NCI-H2029 treated with DMSO at 0.1 percent for 48 hours (cell line): ENCODE measurements around the gene LCN12.

Experiments used
- DNase-seq: peaks from one replicate; lab custom pipeline; 2025; lab: John Stamatoyannopoulos, UW

Gene LCN12

DNA sequence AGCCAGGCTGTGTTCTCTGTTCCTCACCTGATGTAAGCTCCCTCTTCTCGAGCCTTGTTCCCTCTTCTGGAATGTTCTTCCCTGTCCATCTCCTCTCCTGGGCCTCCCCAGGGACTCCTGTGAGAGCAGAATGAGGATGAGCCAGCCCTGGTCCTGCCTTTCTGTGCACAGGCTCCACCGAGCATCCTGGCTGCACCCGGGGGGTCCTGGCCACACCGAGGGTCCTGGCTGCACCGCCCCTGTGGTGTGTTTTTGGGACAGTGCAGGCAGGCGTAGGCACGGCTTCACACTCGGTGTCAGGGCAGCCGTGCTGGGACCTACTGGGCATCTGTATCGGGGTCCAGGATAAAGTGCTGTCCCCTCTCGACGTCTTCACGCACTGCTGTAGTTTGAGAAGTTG is 25.3 kb upstream of the LCN12 start:
- no peak for DNase-seq

DNA sequence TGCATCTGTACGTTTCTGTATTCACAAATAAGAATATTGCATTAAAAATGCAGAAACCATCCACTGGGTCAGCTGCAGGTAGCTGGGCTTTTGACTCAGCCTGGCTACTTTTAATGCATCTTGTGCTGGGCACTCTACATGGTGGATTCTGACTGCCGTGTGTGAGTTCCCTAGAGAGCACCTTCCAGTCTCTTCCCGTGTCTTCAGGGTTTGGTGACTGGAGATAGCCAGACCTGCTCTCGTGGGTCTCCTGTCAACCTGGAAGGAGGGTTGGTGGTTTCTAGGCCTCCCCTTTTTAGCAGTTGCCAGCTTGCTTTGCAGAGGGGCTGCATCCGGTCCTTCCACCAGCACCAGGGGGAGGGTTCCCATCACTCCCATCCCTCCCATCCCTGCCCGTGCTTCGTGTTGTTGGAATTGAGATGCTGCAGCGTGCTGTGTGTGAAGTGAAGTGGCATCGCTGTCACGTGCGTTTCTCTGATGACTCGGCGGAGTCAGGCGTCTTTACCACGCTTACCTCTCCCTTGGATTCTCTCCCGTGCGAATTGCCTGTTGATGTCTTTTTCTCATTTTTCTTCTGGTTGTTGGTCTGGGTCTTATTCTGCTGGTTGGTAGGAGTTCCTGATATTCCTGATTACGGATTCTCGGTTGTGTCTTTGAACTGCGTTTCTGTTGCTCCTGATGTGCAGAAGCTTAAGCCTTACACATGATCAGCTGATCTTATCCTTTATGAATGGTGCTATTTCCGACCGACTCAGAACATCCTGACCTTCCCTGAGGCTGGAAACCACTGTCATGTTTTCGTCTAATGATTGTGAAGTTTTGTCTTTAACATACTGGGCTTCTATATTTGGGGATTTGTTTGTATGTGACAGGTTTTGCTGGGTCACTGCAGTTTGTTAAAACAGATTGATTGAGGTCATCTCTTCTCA is 24.5 kb upstream of the LCN12 start:
- DNase-seq = no peak

DNA sequence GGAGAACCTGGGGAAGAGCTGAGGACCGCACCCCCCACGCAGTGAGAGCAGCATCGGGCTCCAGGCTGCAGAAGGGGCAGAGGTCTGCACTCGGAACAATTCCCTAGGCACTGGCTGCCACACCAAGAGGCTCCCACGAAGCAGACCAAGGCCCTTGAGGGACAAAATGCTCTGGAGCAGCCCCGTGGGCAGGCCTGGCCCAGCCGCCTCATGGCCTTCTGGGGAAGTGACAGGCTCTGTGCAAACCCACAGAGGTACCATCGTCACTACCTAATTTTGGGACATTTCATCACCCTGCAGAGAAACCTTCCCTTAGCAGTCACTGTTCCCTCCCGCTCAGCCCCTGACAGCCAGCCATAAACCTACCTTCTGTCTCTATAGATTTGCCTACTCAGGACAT is 23.5 kb upstream of the LCN12 start:
- DNase-seq = no peak

DNA sequence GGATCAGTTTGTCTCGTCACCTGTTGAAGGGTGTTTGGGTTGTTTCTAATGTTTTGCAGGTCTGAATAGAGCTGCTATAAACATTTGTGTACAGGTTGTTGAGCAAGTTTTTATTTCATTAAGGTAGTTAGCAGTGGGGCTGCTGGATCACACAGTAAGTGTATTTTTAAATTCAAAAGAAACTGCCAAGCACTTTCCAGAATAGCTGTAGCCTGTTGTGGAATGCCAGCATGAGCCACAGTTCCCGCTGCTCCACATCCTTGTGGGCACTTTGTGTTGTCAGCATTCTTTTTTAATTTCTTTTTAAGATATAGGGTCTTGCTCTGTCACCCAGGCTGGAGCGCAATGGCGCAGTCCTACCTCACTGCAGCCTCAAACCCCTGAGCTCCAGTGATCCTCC is 22.1 kb upstream of the LCN12 start:
- no peak for DNase-seq

DNA sequence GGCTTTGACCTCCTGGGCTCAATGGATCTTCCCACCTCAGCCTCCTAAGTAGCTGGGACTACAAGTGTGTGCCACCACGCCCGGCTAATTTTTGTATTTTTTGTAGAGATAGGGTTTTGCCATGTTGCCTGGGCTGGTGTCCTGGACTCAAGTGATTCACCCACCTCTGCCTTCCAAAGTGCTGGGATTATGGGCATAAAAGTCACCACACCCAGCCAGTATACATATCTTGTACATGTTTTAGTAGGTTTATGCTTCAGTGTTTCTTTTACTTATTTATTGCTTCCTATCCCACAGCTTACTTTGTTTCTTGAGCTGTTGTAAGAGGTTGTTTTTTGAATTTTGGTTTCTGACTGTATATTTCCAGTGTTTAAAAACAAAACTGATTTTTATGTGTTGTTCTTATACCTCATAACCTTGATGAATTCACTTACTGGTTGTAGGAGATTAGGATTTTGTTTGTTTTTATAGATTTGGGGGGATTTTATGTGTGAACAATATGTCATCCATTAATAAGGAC is 20.4 kb upstream of the LCN12 start:
- DNase-seq = no peak

DNA sequence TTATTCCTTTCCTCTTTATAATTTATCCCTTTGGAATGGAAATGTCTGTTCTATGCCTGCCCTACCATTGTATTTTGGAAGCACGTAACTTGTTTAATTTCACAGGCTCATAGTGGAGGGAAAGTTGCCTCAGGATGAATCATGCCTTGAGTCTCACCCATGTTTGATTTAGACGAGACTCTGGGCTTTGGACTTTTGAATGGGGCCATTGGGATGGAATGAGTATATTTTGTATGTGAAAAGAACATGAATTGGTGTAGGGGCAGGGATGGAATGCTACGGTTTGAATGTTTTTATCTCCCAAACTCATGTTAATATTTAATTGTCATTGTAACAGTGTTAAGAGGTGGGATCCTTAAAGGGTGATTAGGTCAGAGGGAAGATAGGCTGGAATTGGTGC is 17.8 kb upstream of the LCN12 start:
- DNase-seq = no peak

DNA sequence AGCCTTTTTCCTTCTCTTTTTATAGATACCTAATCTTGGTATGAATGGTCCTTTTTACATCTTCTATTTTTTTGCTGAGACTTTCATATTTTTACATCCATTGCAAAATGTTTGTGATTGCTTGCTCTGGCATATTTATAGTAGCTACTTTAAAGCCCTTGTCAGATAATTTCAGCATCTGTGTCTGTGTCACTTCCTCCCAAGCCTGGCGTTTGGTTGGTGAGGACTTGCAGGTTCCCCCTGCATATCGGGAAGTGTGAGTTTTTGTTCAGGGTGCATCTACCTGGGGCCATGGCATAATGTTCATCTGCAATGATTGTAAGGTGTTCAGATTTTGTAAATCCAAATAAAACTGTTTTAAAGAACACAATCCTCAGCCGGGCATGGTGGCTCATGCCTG is 16.4 kb upstream of the LCN12 start:
- no peak for DNase-seq

DNA sequence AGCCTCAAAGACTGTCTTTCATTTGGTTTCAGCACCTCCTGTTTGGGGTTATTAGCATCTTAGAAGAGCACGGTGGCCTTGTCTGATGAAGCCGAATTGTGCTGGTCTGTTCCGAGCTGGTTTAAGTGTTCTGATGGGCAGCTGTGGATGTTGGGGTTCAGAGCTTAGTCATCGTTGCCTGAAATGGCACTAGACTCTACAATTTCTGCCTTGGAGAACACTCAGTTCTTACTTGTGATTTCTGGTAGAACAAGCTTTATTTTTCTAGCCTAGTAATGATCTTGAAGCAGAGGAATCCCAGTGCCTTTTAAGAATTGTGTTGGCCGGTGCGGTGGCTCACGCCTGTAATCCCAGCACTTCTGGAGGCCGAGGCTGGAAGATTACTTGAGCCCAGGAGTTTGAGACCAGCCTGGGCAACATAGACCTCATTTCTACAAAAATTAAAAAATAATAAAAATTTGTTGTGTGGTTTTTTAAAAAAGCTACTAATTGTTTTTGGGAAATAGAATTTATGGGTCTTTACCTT is 15.4 kb upstream of the LCN12 start:
- no peak for DNase-seq

DNA sequence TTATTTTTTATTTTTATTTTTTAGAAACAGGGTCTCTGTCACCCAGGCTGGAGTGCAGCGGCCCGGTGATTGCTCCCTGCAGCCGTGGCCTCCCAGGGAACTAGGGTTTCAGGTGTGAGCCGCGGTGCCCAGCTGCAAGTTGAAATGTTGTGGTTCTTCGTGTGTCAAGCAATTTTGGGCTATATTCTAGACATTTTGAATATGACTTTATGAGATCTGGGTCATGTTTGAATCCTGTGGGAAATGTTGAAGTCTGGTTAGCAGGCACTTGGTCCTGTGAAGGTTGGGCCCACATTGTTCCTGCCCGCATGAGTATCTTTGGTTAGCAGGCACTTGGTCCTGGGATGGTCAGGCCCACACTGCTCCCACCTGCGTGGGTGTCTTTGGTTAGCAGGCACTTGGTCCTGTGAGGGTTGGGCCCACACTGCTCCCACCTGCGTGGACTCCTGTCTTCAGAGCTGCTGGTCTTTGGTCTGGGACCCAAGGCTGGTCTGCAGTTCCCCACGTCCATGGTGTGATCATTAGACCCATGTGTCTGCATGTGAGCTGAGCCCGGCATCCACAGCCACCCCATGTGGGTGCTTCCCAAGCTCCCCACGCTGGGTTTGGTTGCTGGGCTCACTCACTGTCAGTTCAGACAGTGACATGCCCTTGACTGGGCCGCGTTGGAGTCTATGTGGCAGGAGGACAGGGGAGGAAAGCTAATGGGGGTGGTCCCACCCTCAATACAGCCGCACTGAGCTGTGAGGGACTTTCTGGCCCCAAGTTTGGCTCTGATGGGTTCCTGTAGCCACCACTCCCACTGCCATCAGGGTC is 14.7 kb upstream of the LCN12 start:
- DNase-seq = no peak

DNA sequence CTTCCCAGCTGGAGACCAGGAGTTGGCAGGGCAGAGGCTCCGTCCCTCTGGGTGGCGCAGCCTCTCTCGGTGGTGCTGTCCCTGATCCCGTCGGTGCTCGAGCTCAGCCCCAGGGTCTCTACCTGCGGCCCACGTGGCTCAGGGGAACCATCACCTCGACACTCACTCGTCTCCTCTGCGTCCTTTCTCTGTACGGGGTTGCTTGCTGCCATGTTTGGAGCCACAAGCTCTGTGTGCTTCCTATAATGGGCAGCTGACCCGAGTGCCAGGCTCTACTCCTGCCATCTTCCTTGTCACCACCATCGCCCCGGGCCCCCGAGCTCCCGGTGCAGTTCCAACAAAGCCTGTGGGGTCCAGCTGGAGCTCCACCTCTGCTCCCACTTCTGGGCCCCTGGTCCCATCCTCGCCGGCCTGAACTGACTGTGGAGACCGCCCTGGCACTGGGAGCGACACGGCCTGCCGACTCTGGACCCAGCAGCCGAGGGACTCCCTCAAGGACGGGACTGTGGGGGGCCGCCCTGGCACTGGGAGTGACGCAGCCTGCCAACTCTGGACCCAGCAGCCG is 12.6 kb upstream of the LCN12 start:
- DNase-seq = no peak

DNA sequence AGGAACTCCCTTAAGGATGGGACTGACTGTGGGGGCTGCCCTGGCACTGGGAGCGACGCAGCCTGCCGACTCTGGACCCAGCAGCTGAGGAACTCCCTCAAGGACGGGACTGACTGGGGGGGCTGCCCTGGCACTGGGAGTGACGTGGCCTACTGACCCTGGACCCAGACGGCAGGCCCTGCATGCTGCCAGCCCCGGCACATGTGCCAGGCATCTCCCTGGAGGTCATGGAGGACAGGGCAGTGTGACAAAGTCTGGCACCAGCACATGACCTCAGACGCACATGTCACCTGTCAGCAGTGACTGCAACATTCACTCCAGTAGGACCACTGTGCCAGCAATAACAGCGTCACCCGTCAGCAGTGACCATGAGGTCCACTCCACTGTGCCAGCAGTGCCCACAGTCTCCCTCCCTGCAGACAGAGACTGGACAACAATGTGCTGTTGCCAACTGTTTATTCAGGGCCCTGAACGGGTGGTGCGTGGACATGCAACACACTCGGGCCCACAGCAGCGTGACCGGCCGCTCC is 12.0 kb upstream of the LCN12 start:
- DNase-seq = no peak

DNA sequence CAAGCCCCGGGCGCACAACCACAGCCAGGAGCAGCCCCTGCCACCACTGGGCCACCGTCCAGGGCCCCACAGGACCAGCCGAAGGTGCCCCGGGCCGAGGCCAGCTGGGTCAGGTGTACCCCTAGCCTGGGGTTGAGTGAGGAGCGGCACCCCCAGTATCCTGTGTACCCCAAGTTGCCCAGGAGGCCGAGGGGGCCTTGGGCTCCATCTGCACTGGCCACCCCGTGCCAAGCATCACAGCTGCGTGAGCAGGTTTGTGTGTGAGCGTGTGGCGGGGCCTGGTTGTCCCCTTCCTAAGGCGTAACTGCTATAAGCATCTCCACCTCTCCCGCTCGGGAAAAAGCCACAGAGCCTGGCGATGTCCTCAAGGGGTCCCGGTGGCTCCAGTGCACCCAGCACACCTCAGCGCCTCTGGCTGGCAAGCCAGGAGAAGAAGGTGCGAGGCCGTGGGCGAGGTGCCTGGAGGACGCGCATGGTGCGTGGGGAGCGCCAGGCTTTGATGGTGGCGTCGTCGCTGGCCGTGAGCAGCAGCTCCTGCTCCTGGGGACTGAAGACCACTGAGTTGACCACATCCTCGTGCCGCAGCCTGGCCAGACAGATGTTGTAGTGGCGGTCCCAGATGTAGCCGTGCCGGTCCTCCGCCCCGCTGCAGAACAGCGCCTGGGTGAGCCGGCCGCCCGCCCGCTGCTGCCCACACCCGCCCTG is 11.4 kb upstream of the LCN12 start:
- no peak for DNase-seq

DNA sequence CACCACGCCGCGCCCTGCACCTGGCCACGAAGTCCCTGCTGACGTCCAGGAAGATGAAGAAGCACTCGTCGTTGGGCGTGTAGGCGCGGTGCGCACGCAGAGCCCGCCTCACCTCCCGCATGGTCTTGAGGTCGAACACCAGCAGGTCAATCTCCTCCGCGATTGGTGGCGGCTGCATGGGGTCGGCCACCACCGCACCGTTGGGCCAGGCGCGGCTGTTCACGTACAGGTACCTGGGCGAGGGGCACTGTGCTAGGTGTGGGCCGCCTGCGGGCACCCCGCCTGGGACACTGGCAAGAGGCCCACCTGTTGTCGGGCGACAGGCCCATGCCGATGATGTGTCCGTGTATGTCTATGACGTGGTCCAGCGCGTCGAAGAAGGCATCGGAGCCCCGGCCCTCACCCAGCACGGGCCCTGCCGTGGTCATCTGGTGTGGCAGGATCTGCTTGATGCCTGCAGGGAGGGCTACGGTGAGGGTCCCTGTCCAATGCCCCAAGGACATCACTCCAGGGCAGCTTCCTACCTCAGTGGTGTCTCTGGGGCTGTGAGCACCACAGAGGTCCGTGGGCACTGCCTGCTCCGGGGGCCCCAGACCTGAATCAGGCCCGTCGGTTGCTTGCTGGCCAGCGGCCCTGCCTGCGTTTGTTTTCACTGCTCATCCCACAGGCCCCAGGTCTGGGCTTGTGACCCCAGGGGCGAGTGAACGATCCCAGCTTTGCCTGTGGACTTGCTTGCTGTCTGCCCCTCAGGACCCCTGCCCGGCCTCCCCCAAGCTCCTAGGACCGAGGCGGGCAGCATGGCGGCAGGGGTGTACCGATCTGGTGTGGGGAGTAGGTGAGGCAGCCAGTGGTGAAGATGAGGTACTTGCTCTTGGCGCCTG is 10.6 kb upstream of the LCN12 start:
- DNase-seq = no peak

DNA sequence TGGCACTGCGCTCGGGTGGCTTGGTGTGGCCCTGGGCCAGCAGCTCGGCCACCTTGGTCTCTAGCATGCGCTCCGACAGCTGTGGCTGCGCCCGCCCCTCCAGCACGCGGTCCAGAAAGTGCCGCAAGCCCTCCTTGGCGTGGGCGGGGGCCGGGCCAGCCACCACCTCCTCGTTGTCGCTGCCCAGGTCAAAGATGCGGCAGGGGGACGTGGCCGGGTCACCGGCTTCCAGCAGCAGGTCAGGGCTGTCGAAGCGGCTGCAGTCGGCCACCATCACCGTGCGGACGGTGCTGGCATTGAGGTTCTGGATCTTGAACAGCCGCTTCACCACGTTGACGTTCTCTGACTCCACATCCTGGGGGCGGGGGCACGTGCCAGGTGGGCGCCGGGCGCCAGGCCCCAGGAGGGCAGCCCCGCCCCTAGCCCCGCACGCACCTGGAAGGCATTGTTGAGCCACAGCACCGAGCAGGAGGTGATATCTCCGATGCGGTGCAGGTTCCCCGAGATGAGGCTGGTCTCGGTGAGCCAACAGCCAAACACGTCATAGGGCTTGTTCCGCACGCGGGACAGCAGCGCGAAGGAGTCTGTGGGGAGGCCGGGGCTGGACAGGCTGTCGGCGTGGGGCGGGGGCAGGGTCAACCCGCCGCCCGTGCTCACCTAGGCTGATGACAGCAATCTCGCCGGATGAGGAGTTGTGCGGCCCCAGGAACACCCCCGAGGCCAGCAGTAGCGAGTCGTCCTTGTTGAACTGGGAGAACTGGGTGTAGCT is 9.8 kb upstream of the LCN12 start:
- DNase-seq = no peak

DNA sequence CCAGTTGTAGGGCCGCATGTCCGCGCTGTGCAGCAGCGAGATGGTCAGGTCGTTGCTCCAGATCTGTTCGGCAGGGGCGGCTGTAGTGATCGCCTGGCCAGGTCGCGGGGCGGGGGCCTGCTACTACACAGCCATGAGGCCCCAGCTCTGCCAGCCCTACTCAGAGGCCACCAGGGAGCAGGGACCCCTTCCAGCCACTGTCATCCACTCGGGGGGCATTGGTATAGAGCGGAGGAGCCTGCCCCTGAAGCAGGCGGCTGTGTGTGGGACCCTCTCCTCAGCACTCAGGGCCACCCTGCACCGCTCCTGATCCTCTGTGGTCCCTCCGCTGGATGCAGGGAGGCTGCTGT is 9.2 kb upstream of the LCN12 start:
- no peak for DNase-seq

DNA sequence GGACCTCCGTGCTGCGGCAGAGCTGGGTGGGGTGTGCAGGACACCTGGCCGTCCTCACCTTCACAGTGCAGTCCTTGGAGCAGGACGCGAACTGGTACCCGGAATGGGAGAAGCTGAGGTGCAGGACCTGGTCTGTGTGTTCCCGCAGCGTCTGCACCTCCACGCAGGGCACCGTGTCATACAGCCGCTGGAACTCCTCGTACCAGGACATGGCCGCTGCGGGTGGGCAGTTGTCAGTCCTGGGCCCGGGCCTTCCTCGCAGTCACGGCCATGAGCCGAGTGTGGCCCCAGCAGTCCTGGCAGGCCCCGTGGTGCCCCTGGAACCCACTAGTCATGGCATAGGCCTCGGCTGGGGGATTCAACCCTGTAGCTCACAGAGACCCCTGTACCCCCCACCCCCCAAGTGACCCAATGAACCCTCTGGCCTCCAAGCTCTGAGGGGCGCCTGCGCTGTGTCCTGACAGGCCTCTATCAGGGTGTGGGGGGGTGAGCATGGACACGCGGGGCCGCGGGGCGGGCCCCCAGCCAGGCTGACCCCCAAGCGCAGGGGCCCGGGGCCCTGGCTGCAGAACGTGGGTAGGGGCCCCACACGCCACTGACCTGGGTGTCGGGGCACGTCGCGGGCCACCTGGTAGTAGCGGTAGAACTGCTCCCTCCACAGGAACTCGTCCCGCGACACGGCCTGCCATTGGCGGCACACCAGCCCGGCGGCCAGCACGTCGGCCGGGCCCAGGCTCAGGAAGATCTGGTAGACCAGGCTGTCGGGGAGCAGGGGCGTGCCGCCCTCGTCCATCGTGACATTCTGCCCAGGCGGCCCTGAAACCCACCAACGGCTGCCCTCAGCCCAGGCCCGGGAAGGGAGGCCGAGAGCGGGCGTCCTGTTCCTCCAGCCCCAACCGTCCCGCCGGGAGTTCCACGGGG is 8.5 kb upstream of the LCN12 start:
- DNase-seq = no peak

DNA sequence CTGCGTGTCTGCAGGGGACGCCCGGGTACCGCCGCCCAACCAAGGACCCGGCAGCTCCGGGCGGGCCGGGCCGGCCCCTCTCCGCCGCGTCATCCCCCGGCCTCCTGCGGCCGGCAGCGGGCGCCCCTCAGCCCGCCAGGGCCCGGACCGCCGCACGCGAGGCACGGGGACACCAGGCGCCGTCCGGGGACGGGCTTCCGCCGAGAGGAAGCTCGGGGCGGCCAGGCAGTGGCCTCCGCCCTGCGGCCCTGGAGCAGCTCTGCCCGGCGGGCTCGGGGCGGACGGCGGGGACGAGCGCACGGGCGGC is 7.9 kb upstream of the LCN12 start:
- no peak for DNase-seq

DNA sequence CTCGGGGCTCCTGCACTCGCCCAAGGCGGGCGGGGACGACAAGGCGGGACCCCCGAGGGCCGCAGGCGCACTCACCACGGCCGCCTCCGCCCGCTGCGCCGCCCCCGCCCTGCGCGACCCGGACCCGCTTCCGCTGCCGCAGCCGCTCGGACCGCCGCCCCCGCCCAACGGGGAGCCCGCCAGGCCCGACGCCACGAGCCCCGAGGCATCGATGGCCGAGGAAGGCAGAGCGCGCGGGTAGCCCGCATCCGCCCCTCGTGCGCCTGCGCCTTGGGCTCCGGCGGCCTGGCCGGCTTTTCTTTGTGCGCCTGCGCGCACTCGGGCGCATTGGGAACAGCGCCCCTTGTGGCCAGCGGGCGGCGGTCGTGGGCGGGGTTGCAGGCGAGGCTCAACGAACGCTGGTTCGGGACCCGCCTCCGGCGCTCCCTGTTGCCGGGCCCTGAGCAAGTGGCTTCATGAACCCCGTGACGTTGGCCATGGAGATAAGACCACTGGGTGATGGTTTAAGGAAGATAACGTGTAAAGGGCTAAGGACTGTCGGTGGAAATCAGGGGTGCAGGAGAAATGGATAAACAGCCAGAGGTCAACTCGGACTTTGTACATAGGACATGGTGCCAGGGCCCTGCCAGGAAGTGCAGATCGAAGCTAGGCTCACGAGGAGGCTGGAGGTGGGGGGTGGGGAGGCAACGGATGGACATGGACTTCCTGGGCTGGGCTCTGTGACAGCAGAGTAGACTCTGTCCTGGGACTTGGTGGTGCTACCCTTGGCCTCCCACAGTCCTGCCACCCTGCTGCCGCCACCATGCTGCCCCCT is 7.3 kb upstream of the LCN12 start, which contains the start of the genes C8G and FBXW5:
C8G (plus strand) TSS at position 725 of the 814 bp plus-strand sequence; CDS start at position 803, 78 bp downstream.
FBXW5 (minus strand) TSS at position 220 of the 814 bp plus-strand sequence. CDS start 655 bp downstream, outside the sequence.
- DNase-seq = peak; percentile 81
